22Rv1 (cell line): ENCODE data around the gene ZNF787.

Experiments
- H3K27ac ChIP-seq: fragments of 450-650 bp; 2 replicates; pipeline ENCODE4 v1.5.1; 2017
- ZFX ChIP-seq: fragments of 450-650 bp; IDR thresholded peaks from 2 replicates; pipeline ENCODE4 v1.6.1; 2017; ENCODE audit warnings: antibody characterized with exemption, borderline replicate concordance
- TF ChIP-seq, protein P1 (sequence below): fragments of 450-650 bp; IDR thresholded peaks from 2 replicates; pipeline ENCODE4 v1.5.1; 2017; ENCODE audit warnings: mild to moderate bottlenecking

The ZNF787 gene

DNA sequence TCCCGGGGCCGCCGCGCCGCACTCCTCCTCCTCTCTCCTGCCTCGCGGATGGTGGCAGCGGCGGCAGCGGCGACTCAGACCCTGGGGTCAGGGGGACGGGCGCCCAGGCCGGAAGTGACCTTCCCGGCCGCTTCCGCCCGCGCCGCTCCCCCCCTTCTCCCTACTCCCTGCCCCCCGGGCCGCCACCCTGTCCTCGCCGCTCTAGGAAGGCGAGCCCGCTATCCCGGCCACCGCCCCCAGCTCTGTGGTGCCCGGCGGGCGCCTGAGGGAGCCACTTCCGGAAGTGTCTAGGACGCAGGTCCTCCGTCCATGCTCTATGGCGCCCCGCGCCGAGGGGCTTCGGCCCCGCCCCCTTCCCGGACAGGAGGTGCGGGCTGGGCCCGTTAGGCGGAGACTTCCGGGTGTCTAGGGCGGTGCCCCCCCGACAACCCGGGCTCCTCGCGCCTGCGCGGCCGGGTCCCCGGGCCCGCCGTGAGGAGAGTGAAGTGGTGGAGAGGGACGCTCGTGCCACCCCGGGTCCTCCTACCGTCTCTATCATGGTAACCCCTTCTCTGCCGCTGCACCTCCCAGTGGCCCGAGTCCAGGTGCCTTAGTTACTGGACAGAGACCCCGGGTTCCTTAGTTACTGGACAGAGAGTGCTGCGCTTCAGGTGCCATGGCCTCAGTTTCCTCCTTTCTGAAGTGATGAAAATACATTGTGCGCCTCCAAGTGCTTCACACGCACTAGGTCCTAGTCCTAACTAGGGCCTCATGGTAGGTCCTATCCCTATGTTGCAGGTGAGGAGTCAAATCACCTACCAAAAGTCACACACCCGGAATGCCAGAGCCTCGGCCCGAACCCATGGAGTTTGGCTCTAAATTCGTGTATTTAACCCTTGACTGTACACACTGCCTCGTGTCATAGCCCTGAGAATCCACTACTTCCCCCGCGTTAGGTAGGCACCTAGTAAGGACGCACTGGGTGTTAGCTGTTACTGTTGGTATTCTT, at the start of gene ZNF787:
Gene ZNF787 (minus strand): TSS at position 116 of the 988 bp plus-strand sequence. CDS start 18,078 bp downstream, outside the sequence.
- TF ChIP-seq, protein P1, sequence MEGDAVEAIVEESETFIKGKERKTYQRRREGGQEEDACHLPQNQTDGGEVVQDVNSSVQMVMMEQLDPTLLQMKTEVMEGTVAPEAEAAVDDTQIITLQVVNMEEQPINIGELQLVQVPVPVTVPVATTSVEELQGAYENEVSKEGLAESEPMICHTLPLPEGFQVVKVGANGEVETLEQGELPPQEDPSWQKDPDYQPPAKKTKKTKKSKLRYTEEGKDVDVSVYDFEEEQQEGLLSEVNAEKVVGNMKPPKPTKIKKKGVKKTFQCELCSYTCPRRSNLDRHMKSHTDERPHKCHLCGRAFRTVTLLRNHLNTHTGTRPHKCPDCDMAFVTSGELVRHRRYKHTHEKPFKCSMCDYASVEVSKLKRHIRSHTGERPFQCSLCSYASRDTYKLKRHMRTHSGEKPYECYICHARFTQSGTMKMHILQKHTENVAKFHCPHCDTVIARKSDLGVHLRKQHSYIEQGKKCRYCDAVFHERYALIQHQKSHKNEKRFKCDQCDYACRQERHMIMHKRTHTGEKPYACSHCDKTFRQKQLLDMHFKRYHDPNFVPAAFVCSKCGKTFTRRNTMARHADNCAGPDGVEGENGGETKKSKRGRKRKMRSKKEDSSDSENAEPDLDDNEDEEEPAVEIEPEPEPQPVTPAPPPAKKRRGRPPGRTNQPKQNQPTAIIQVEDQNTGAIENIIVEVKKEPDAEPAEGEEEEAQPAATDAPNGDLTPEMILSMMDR: no peak
- TF ChIP-seq ZFX: no peak
- peak within 1 kb of the TSS; percentile 93 for H3K27ac ChIP-seq

- TF ChIP-seq ZFX: no peak
- TF ChIP-seq, protein P1: no peak
Observed at GRCh38 chr19:56170261-56170660, 49.2 kb upstream of the ZNF787 start.

DNA sequence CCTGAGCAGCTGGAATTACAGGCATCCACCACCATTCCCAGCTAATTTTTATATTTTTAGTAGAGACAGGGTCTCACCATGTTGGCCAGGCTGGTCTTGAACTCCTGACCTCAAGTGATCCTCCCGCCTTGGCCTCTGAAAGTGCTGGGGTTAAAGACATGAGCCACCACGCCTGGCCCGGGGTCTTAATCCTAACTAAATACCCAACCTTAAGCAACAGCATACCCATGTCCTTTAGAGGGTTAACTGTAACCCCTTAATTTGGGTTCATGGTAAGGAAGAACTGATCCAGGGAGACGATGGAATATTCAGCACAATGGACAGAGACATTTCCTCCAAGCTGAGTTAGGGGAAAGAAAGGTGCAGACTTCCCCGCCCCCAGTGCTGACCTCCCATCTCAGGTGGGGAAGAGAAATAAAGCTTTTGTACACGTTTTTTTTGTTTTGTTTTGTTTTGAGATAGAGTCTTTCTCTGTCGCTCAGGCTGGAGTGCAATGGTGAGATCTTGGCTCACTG, 46.0 kb upstream of the ZNF787 start:
- TF ChIP-seq, protein P1: no peak
- no peak for TF ChIP-seq ZFX
- H3K27ac ChIP-seq: no peak overlapping the region

More at GRCh38 chr19:56170261-56170660, 49.2 kb upstream of the ZNF787 start:
- no peak overlapping the region for H3K27ac ChIP-seq

DNA sequence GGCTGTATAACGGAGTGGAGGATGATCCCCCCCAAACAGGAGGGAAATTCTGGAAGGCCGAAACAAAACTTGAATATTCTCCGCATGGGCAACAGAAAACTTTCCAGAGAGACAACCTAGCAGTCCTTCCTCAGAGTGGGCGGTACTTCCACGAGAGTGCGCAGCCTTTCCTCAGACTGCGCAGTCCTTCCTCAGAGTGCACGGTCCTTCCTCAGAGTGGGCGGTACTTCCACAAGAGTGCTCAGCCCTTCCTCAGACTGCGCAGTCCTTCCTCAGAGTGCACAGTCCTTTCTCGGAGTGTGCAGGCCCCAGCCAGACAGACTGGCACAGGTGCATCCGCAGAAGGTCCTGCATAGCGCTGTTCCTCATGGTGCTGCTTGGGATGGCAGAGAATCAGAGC, 42.0 kb upstream of the ZNF787 start:
- no peak for TF ChIP-seq ZFX
- TF ChIP-seq, protein P1: no peak

DNA sequence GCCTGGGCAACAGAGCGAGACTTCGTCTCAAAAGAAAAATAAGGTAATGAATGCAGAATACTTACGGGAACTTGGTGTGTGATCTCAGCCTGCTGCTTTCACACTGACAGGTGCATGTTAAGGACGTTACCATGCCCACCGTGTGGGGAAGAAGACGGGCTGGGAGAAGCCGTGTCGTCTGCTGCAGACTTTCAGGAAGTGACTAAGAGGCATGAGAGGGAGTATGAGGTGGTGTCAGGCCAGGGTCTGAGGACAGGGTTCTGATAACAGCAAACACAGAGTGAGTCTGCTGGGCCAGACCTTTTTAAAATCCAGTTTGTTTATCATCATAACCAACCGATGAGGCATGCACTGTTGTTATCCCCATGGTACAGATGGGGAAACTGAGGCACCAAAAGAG, 41.2 kb upstream of the ZNF787 start:
- TF ChIP-seq ZFX: no peak
- no peak overlapping the region for H3K27ac ChIP-seq

More for the DNA sequence above, 42.0 kb upstream of the ZNF787 start:
- H3K27ac ChIP-seq: no peak overlapping the region

- H3K27ac ChIP-seq: no peak overlapping the region
- TF ChIP-seq, protein P1: no peak
- TF ChIP-seq ZFX: no peak
Observed at GRCh38 chr19:56161534-56161933, 40.4 kb upstream of the ZNF787 start.

GRCh38 chr19:56159622-56160271, 38.7 kb upstream of the ZNF787 start:
- H3K27ac ChIP-seq: no peak overlapping the region
- no peak for TF ChIP-seq ZFX
- TF ChIP-seq, protein P1: no peak
